GM23338 (cell line): Measurements from ENCODE around the gene KIF6. TPM values are rescaled to one million over a fixed set of nuclear protein-coding genes. Genes with fewer than 3 reads are reported as not detected.

Experiments used
- ATAC-seq: fragments of 200-7000 bp; cut with Tn5 transposase; 3 replicates; pipeline ENCODE4 v1.9.1; 2020
- DNase-seq: peaks from one replicate; pipeline ENCODE4 v3.0.0-alpha.2; 2015; ENCODE audit warnings: low spot score
- H2AFZ ChIP-seq: fragments of 200-600 bp; sonication (generic); 2 replicates; pipeline ENCODE4 v1.8.0; 2016; ENCODE audit warnings: antibody characterized with exemption, mild to moderate bottlenecking, moderate library complexity
- H3F3A ChIP-seq: fragments of 200-600 bp; sonication (generic); replicated peaks from 2 replicates; pipeline ENCODE4 v1.8.0; 2017; ENCODE audit warnings: antibody characterized with exemption, mixed run types, low read depth
- H3K27ac ChIP-seq: fragments of 200-600 bp; sonication (generic); 2 replicates; pipeline ENCODE4 v1.6.1; 2016; ENCODE audit warnings: low read depth
- H3K27me3 ChIP-seq: fragments of 200-600 bp; sonication (generic); 2 replicates; pipeline ENCODE4 v1.8.0; 2016; ENCODE audit warnings: mild to moderate bottlenecking, mixed run types, moderate library complexity; ENCODE audit not compliant: insufficient read depth
- H3K36me3 ChIP-seq: fragments of 200-600 bp; sonication (generic); 2 replicates; pipeline ENCODE4 v1.8.0; 2016; ENCODE audit warnings: mild to moderate bottlenecking; ENCODE audit not compliant: insufficient read depth
- H3K4me1 ChIP-seq: fragments of 200-600 bp; sonication (generic); 2 replicates; pipeline ENCODE4 v1.8.0; 2016; ENCODE audit warnings: mild to moderate bottlenecking, moderate library complexity; ENCODE audit not compliant: insufficient read depth
- H3K4me2 ChIP-seq: fragments of 200-600 bp; sonication (generic); 2 replicates; pipeline ENCODE4 v1.7.1; 2017; ENCODE audit warnings: mixed run types
- H3K4me3 ChIP-seq: fragments of 200-600 bp; sonication (generic); 2 replicates; pipeline ENCODE4 v1.6.1; 2016; ENCODE audit warnings: mixed run types
- H3K79me2 ChIP-seq: fragments of 200-600 bp; sonication (generic); replicated peaks from 2 replicates; pipeline ENCODE4 v1.8.0; 2017; ENCODE audit warnings: mild to moderate bottlenecking; ENCODE audit not compliant: insufficient read depth
- H3K9me2 ChIP-seq: fragments of 200-600 bp; sonication (generic); 2 replicates; pipeline ENCODE4 v1.8.0; 2017; ENCODE audit not compliant: insufficient read depth
- H4K20me1 ChIP-seq: fragments of 200-600 bp; sonication (generic); replicated peaks from 2 replicates; pipeline ENCODE4 v1.8.0; 2017; ENCODE audit warnings: mild to moderate bottlenecking; ENCODE audit not compliant: insufficient read depth
- H3K27ac Mint-ChIP-seq: 2 replicates; pipeline ENCODE4 v1.8.0; 2020; ENCODE audit warnings: inconsistent platforms, mild to moderate bottlenecking, moderate library complexity, mixed read lengths
- H3K27me3 Mint-ChIP-seq: 3 replicates; pipeline ENCODE4 v1.8.0; 2022; ENCODE audit warnings: low read depth, mild to moderate bottlenecking, moderate library complexity, mixed read lengths, inconsistent platforms; ENCODE audit not compliant: insufficient read depth, poor library complexity
- H3K36me3 Mint-ChIP-seq: 3 replicates; pipeline ENCODE4 v1.8.0; 2021; ENCODE audit warnings: low read depth, mild to moderate bottlenecking, inconsistent platforms, moderate library complexity, mixed read lengths
- H3K4me1 Mint-ChIP-seq: 3 replicates; pipeline ENCODE4 v1.8.0; 2020; ENCODE audit warnings: mild to moderate bottlenecking, inconsistent platforms, mixed read lengths
- H3K4me3 Mint-ChIP-seq: 3 replicates; pipeline ENCODE4 v1.8.0; 2021; ENCODE audit warnings: moderate library complexity, mild to moderate bottlenecking, inconsistent platforms, mixed read lengths
- H3K9me3 Mint-ChIP-seq: 3 replicates; pipeline ENCODE4 v1.8.0; 2020; ENCODE audit warnings: moderate library complexity, mild to moderate bottlenecking, inconsistent platforms, mixed read lengths
- CREB1 ChIP-seq: fragments of 250-450 bp; sonication (Bioruptor Pico); IDR thresholded peaks from 2 replicates; pipeline ENCODE4 v1.5.0; 2020; ENCODE audit warnings: low read depth, mild to moderate bottlenecking, moderate library complexity
- EZH2 ChIP-seq: fragments of 200-600 bp; sonication (generic); IDR thresholded peaks from one replicate; pipeline ENCODE4 v1.8.0; 2017; ENCODE audit warnings: antibody characterized with exemption, mild to moderate bottlenecking, low read depth; ENCODE audit not compliant: unreplicated experiment
- EZH2phosphoT487 ChIP-seq: fragments of 200-600 bp; sonication (generic); IDR thresholded peaks from one replicate; pipeline ENCODE4 v1.8.1; 2018; ENCODE audit warnings: antibody characterized with exemption; ENCODE audit not compliant: unreplicated experiment
- JUNB ChIP-seq: IDR thresholded peaks from one replicate; pipeline ENCODE4 v1.6.1; 2016; ENCODE audit warnings: antibody characterized with exemption; ENCODE audit not compliant: unreplicated experiment
- NANOG ChIP-seq: IDR thresholded peaks from 2 replicates; pipeline ENCODE4 v1.6.1; 2016; ENCODE audit warnings: antibody characterized with exemption, borderline replicate concordance
- POLR2AphosphoS5 ChIP-seq: IDR thresholded peaks from 2 replicates; pipeline ENCODE4 v1.6.1; 2016; ENCODE audit warnings: antibody characterized with exemption, low read depth
- STAT1 ChIP-seq: IDR thresholded peaks from one replicate; pipeline ENCODE4 v1.6.1; 2016; ENCODE audit warnings: antibody characterized with exemption; ENCODE audit not compliant: unreplicated experiment
- ZNF114 ChIP-seq: fragments of 250-450 bp; sonication (Bioruptor Pico); IDR thresholded peaks from 2 replicates; pipeline ENCODE4 v1.5.0; 2020; ENCODE audit warnings: mild to moderate bottlenecking, moderate library complexity
- ZNF331 ChIP-seq: fragments of 250-450 bp; sonication (Bioruptor Pico); IDR thresholded peaks from 2 replicates; pipeline ENCODE4 v1.5.0; 2020; ENCODE audit warnings: low read depth, mild to moderate bottlenecking, moderate library complexity
- polyA plus RNA-seq: library from polyadenylated mRNA; unstranded; fragments of >200 nt; fragmentation: Nextera tagmentation; extraction: Ambion mirVana; gene quantifications from 2 replicates; pipeline ENCODE4 v1.2.1, GENCODE V29; 2016
- total RNA-seq: library from RNA; depleted of rRNA; stranded (reverse); fragments of >200 nt; shearing (Covaris generic); gene quantifications from 2 replicates; pipeline ENCODE4 v1.2.3, GENCODE V29; 2014
- TF ChIP-seq, protein P1 (sequence below): IDR thresholded peaks from 2 replicates; pipeline ENCODE4 v1.6.1; 2016; ENCODE audit warnings: antibody characterized with exemption
- TF ChIP-seq, protein P2 (sequence below): fragments of 250-450 bp; sonication (Bioruptor Pico); IDR thresholded peaks from 2 replicates; pipeline ENCODE4 v1.5.0; 2020; ENCODE audit warnings: mild to moderate bottlenecking, moderate library complexity
- TF ChIP-seq, protein P3 (sequence below), 2 experiments: fragments of 200-600 bp in 1 of 2; sonication (generic) in 1 of 2; conservative IDR thresholded peaks; 2 replicates each; pipeline versions ENCODE4 v1.5.1 to v1.6.1; 2016 to 2017; ENCODE audit warnings: antibody characterized with exemption in 2 of 2, low read depth in 2 of 2, mild to moderate bottlenecking in 2 of 2, moderate library complexity in 1 of 2
- TF ChIP-seq, protein P4 (sequence below): IDR thresholded peaks from one replicate; pipeline ENCODE4 v1.6.1; 2018; ENCODE audit warnings: antibody characterized with exemption; ENCODE audit not compliant: unreplicated experiment

Gene KIF6
- total and polyA plus RNA-seq, 2 experiments from 2014 or later: 0.87 to 1.7 TPM

DNA sequence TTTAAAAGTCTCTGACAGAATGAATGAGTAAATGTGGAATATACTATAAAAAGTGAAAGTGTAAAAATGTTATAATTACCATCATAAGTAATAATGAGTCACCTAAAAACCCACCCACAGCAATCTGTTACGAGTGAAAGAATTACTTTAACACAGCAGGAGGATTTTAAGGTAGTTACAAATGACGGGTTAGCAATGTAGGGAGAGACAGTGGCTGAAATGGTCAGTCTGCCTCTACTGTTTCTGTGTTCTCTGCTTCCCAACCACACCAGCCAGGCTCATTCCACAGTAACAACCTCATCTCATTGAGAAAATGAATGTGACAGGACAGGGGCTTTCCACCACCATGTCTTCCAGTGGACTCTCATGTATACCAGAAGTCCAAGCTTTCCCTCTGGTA is 278.3 kb downstream of the KIF6 start:
- no peak overlapping the region for H3K27ac Mint-ChIP-seq
- H3K9me3 Mint-ChIP-seq: no peaks in the 10 kb centered on the region; the same call in 2 of the 3 replicates
- TF ChIP-seq NANOG (no peak), JUNB (no peak), POLR2AphosphoS5 (no peak), STAT1 (no peak), EZH2phosphoT487 (no peak), ZNF114 (no peak), ZNF331 (CRISPR knock-in tag) (no peak), CREB1 (CRISPR knock-in tag) (no peak), EZH2 (no peak)
- TF ChIP-seq, protein P1, sequence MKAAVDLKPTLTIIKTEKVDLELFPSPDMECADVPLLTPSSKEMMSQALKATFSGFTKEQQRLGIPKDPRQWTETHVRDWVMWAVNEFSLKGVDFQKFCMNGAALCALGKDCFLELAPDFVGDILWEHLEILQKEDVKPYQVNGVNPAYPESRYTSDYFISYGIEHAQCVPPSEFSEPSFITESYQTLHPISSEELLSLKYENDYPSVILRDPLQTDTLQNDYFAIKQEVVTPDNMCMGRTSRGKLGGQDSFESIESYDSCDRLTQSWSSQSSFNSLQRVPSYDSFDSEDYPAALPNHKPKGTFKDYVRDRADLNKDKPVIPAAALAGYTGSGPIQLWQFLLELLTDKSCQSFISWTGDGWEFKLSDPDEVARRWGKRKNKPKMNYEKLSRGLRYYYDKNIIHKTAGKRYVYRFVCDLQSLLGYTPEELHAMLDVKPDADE: no peak
- TF ChIP-seq, protein P2, sequence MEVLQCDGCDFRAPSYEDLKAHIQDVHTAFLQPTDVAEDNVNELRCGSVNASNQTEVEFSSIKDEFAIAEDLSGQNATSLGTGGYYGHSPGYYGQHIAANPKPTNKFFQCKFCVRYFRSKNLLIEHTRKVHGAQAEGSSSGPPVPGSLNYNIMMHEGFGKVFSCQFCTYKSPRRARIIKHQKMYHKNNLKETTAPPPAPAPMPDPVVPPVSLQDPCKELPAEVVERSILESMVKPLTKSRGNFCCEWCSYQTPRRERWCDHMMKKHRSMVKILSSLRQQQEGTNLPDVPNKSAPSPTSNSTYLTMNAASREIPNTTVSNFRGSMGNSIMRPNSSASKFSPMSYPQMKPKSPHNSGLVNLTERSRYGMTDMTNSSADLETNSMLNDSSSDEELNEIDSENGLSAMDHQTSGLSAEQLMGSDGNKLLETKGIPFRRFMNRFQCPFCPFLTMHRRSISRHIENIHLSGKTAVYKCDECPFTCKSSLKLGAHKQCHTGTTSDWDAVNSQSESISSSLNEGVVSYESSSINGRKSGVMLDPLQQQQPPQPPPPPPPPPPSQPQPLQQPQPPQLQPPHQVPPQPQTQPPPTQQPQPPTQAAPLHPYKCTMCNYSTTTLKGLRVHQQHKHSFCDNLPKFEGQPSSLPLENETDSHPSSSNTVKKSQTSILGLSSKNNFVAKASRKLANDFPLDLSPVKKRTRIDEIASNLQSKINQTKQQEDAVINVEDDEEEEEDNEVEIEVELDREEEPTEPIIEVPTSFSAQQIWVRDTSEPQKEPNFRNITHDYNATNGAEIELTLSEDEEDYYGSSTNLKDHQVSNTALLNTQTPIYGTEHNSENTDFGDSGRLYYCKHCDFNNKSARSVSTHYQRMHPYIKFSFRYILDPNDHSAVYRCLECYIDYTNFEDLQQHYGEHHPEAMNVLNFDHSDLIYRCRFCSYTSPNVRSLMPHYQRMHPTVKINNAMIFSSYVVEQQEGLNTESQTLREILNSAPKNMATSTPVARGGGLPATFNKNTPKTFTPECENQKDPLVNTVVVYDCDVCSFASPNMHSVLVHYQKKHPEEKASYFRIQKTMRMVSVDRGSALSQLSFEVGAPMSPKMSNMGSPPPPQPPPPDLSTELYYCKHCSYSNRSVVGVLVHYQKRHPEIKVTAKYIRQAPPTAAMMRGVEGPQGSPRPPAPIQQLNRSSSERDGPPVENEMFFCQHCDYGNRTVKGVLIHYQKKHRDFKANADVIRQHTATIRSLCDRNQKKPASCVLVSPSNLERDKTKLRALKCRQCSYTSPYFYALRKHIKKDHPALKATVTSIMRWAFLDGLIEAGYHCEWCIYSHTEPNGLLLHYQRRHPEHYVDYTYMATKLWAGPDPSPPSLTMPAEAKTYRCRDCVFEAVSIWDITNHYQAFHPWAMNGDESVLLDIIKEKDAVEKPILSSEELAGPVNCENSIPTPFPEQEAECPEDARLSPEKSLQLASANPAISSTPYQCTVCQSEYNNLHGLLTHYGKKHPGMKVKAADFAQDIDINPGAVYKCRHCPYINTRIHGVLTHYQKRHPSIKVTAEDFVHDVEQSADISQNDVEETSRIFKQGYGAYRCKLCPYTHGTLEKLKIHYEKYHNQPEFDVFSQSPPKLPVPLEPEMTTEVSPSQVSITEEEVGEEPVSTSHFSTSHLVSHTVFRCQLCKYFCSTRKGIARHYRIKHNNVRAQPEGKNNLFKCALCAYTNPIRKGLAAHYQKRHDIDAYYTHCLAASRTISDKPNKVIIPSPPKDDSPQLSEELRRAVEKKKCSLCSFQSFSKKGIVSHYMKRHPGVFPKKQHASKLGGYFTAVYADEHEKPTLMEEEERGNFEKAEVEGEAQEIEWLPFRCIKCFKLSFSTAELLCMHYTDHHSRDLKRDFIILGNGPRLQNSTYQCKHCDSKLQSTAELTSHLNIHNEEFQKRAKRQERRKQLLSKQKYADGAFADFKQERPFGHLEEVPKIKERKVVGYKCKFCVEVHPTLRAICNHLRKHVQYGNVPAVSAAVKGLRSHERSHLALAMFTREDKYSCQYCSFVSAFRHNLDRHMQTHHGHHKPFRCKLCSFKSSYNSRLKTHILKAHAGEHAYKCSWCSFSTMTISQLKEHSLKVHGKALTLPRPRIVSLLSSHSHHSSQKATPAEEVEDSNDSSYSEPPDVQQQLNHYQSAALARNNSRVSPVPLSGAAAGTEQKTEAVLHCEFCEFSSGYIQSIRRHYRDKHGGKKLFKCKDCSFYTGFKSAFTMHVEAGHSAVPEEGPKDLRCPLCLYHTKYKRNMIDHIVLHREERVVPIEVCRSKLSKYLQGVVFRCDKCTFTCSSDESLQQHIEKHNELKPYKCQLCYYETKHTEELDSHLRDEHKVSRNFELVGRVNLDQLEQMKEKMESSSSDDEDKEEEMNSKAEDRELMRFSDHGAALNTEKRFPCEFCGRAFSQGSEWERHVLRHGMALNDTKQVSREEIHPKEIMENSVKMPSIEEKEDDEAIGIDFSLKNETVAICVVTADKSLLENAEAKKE (CRISPR knock-in tag): no peak
- TF ChIP-seq, protein P3, sequence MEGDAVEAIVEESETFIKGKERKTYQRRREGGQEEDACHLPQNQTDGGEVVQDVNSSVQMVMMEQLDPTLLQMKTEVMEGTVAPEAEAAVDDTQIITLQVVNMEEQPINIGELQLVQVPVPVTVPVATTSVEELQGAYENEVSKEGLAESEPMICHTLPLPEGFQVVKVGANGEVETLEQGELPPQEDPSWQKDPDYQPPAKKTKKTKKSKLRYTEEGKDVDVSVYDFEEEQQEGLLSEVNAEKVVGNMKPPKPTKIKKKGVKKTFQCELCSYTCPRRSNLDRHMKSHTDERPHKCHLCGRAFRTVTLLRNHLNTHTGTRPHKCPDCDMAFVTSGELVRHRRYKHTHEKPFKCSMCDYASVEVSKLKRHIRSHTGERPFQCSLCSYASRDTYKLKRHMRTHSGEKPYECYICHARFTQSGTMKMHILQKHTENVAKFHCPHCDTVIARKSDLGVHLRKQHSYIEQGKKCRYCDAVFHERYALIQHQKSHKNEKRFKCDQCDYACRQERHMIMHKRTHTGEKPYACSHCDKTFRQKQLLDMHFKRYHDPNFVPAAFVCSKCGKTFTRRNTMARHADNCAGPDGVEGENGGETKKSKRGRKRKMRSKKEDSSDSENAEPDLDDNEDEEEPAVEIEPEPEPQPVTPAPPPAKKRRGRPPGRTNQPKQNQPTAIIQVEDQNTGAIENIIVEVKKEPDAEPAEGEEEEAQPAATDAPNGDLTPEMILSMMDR (conservative IDR thresholded peaks at IDR 0.05; ENCODE audit: low read depth in 2 of 2): no peak
- TF ChIP-seq, protein P4, sequence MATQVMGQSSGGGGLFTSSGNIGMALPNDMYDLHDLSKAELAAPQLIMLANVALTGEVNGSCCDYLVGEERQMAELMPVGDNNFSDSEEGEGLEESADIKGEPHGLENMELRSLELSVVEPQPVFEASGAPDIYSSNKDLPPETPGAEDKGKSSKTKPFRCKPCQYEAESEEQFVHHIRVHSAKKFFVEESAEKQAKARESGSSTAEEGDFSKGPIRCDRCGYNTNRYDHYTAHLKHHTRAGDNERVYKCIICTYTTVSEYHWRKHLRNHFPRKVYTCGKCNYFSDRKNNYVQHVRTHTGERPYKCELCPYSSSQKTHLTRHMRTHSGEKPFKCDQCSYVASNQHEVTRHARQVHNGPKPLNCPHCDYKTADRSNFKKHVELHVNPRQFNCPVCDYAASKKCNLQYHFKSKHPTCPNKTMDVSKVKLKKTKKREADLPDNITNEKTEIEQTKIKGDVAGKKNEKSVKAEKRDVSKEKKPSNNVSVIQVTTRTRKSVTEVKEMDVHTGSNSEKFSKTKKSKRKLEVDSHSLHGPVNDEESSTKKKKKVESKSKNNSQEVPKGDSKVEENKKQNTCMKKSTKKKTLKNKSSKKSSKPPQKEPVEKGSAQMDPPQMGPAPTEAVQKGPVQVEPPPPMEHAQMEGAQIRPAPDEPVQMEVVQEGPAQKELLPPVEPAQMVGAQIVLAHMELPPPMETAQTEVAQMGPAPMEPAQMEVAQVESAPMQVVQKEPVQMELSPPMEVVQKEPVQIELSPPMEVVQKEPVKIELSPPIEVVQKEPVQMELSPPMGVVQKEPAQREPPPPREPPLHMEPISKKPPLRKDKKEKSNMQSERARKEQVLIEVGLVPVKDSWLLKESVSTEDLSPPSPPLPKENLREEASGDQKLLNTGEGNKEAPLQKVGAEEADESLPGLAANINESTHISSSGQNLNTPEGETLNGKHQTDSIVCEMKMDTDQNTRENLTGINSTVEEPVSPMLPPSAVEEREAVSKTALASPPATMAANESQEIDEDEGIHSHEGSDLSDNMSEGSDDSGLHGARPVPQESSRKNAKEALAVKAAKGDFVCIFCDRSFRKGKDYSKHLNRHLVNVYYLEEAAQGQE: no peak
- no peak for DNase-seq
- Histone ChIP-seq H4K20me1 (no peaks in the 10 kb centered on the region), H3K79me2 (no peaks in the 10 kb centered on the region), H3K4me1 (no peaks in the 10 kb centered on the region; the same call in none of the 2 replicates), H2AFZ (no peak overlapping the region), H3K36me3 (no peaks in the 10 kb centered on the region), H3F3A (no peaks in the 10 kb centered on the region), H3K27ac (no peak overlapping the region), H3K27me3 (no peaks in the 10 kb centered on the region), H3K4me2 (no peak overlapping the region), H3K4me3 (no peak overlapping the region), H3K9me2 (peaks cover 11% of the 10 kb centered on the region; the same call in 1 of the 2 replicates)
- no peaks in the 10 kb centered on the region for H3K36me3 Mint-ChIP-seq
- ATAC-seq: no peak
- peaks cover 6% of the 10 kb centered on the region; the same call in 2 of the 3 replicates for H3K4me1 Mint-ChIP-seq
- H3K4me3 Mint-ChIP-seq: no peak overlapping the region
- peaks cover 2% of the 10 kb centered on the region for H3K27me3 Mint-ChIP-seq
